Activated naive CD4-positive, alpha-beta T cell treated with anti-CD3 and anti-CD28 coated beads, Interleukin-2, amount 50 U/mL, for 24 hours (primary cell): ENCODE results near the gene OPTN.
"Not testable (repeated sequence)": the region's sequence is repeated elsewhere in the genome, so short reads cannot be mapped to it uniquely, and the experiment has no call there.

ENCODE experiments used
- H3K27ac Mint-ChIP-seq: one replicate; pipeline ENCODE4 v1.8.0; 2021; ENCODE audit warnings: mild to moderate bottlenecking, mixed read lengths
- H3K27me3 Mint-ChIP-seq: one replicate; pipeline ENCODE4 v1.8.0; 2021; ENCODE audit warnings: mixed read lengths
- H3K36me3 Mint-ChIP-seq: one replicate; pipeline ENCODE4 v1.8.0; 2021; ENCODE audit warnings: mixed read lengths
- H3K4me1 Mint-ChIP-seq: one replicate; pipeline ENCODE4 v1.8.0; 2021; ENCODE audit warnings: mixed read lengths
- H3K4me3 Mint-ChIP-seq: one replicate; pipeline ENCODE4 v1.8.0; 2021; ENCODE audit warnings: mild to moderate bottlenecking, mixed read lengths
- H3K9me3 Mint-ChIP-seq: one replicate; pipeline ENCODE4 v1.8.0; 2021; ENCODE audit warnings: mixed read lengths

The OPTN gene

DNA sequence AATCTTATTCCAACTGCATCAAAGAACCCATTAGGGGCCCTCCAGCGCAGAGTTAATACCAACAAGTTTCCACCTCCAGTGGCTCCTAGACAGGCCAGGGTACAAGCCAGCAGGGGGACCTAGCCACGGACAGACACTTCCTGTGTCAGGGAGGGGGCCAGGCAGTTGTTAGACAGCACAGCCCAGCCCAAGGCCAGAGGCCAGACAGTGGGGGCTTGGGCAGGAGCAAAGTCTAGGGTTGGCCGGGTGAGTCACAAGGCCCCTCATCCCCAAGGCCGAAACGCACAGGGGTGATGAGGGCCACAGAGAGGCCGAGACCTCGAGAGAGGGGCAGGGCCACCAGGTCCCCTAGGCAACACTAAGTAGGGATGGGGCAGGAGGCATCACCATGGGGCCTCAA, 19.3 kb upstream of the OPTN start:
- Mint-ChIP-seq H3K27me3 (peaks cover 7% of the 10 kb centered on the region), H3K4me3 (no peak overlapping the region), H3K36me3 (peaks cover 12% of the 10 kb centered on the region), H3K27ac (no peak overlapping the region), H3K9me3 (peaks cover 17% of the 10 kb centered on the region), H3K4me1 (no peaks in the 10 kb centered on the region)

DNA sequence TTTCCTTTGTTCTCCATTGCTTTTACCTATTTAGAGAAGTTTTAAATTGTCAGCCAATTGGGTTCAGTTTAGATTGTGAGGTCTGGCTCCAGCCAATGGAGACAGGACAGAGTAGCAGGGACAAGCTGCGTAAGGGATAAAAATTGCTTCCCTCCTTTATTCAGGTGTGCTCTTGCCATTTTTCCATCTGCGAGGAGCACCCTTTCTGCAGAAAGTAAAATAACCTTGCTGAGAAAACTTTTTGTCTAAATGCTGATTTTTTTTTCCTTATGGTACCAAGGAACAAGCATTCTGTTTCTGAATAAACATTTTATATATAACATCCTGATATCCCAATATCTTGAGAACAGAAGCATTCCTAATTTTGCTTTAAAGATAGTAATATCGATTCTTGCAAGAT, 16.3 kb upstream of the OPTN start:
- Mint-ChIP-seq H3K36me3 (peaks cover 12% of the 10 kb centered on the region), H3K9me3 (peaks cover 17% of the 10 kb centered on the region)
- H3K27ac Mint-ChIP-seq, H3K4me3 Mint-ChIP-seq, H3K27me3 Mint-ChIP-seq, H3K4me1 Mint-ChIP-seq: not testable (repeated sequence)

DNA sequence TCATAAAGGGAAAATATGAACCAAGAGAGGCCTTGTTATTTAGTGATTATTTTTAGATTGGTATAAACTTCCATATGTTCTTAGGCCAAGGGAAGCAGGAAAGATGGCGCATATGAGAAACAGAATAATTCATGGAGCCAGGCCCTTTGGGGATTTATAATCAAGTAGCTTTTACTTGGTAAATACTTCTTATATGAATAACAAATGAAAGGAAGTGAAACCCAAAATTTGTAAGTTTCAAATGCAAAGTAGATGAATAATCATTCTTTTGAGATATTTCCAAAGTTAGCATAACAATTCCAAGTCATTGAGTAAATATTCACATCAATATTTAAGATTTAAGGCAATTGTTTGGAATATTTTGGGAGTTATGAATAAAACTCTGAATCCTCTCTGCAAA, 13.9 kb upstream of the OPTN start:
- peaks cover 9% of the 10 kb centered on the region for H3K9me3 Mint-ChIP-seq
- H3K27ac Mint-ChIP-seq = no peak overlapping the region
- H3K4me3 Mint-ChIP-seq = no peak overlapping the region
- peaks cover 6% of the 10 kb centered on the region for H3K36me3 Mint-ChIP-seq
- no peaks in the 10 kb centered on the region for H3K4me1 Mint-ChIP-seq
- peaks cover 2% of the 10 kb centered on the region for H3K27me3 Mint-ChIP-seq

DNA sequence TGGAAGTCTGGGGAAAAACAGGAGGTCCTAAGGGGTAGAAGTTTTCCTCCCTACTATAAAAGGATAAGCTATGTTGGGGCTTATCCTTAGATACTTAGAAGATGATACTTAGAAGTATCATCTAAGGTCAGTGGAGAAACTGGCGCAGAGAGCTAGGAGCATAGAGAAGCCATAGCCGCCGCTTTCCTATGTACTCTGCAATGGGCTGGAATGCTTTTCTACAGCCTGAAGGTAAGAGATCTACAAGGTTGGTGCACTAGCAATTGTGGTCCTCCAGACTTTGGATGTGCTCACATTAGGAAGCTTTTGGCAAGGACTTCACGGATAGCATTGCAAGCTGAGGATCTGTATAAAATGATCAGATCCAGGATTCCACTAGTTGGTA, 12.4 kb upstream of the OPTN start:
- Mint-ChIP-seq H3K36me3 (peaks cover 4% of the 10 kb centered on the region), H3K4me3 (no peak overlapping the region), H3K4me1 (no peaks in the 10 kb centered on the region), H3K9me3 (no peaks in the 10 kb centered on the region), H3K27me3 (peaks cover 2% of the 10 kb centered on the region), H3K27ac (no peak overlapping the region)

DNA sequence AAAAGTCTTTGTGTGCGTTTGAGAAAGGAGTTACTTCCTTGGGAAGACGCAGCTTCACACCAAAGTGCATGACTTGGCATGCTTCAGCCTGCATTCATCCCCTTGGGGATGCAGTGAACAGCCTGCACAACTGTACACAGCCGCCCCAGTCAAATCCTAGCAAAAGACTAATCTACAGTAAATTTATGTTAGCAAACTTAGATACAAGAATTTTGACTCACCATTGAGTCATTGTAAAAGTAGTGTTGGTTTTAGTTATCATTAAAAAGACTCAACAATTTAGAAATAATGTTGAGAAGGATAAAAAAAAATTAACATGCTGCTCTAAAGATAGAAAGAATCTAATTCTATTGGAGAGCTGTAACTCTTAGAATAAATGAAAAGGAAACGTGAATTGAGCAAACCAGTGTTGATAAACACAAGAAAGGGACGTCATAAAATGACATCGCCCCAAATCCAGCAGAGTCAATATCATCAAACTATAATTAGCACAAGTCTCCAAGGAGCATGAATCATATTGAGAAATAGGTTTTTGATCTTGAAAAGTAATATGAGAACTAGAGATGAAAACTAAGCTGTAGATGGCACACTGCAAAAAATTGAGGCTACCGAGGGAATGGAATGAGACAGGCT, 11.9 kb upstream of the OPTN start:
- H3K36me3 Mint-ChIP-seq = peaks cover 4% of the 10 kb centered on the region
- H3K4me3 Mint-ChIP-seq = no peak overlapping the region
- H3K4me1 Mint-ChIP-seq = no peaks in the 10 kb centered on the region
- no peaks in the 10 kb centered on the region for H3K9me3 Mint-ChIP-seq
- no peak overlapping the region for H3K27ac Mint-ChIP-seq
- peaks cover 2% of the 10 kb centered on the region for H3K27me3 Mint-ChIP-seq

DNA sequence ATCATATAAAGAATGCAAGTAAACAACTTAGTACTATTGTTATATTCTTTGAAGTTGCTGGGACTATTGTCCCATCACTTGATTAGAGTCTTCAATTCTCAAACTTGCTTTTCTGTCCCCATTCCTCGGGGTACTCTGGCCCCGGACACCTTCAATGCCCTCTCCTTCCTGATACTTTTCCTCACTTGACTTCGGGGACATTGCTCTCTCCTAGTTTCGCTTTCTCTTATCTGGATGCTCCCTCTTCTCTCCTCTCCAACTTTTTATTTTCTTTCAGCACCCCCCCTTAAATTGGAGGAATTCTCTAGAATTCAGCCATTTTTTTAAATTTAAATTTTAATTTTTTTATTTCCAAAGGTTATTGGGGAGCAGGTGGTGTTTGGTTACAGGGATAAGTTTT, 10.6 kb upstream of the OPTN start:
- H3K4me3 Mint-ChIP-seq = no peak overlapping the region
- peaks cover 2% of the 10 kb centered on the region for H3K27me3 Mint-ChIP-seq

DNA sequence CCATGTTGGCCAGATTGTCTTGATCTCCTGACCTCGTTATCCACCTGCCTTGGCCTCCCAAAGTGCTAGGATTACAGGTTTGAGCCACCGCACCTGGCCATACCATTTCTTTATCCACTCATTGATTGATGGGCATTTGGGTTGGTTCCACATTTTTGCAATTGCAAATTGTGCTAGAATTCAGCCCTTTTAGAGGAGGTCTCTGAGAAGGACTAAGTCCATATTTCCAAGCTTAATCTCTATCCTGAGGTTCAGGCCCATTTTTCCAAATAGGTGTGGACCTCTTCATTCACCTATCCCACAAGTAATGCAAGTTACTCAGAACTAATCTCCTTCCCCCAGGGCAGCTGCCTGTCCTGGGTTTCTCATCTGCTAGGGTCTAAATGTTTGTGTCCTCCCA, 9.7 kb upstream of the OPTN start:
- no peak overlapping the region for H3K27ac Mint-ChIP-seq
- no peaks in the 10 kb centered on the region for H3K9me3 Mint-ChIP-seq
- H3K27me3 Mint-ChIP-seq = peaks cover 2% of the 10 kb centered on the region
- H3K4me1 Mint-ChIP-seq = no peaks in the 10 kb centered on the region
- H3K36me3 Mint-ChIP-seq = no peaks in the 10 kb centered on the region
- H3K4me3 Mint-ChIP-seq = no peak overlapping the region

More for the DNA sequence above, 10.6 kb upstream of the OPTN start:
- no peaks in the 10 kb centered on the region for H3K9me3 Mint-ChIP-seq
- H3K36me3 Mint-ChIP-seq = peaks cover 4% of the 10 kb centered on the region
- no peaks in the 10 kb centered on the region for H3K4me1 Mint-ChIP-seq
- no peak overlapping the region for H3K27ac Mint-ChIP-seq

DNA sequence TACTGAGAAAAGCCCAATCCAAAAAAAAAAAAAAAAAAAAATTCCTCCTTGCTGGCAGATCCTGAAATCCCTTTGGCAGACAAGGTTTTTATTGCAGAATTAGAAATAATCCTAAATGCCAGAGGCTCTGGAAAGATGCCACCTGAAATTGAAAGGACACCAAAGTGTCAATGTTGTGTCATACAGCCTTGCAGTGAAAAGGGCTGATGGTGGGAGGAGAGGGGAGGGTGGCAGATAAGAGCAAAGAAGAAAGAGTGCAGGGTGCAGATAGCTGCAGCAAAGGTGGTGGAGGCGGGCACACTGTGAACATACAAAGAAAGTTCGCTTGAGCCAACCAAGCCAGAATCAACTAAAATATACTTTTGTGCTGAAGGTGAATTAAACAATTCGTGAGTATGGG, 8.2 kb upstream of the OPTN start:
- H3K4me1 Mint-ChIP-seq = no peaks in the 10 kb centered on the region
- peaks cover 2% of the 10 kb centered on the region for H3K27me3 Mint-ChIP-seq
- no peaks in the 10 kb centered on the region for H3K36me3 Mint-ChIP-seq
- H3K9me3 Mint-ChIP-seq = no peaks in the 10 kb centered on the region
- H3K4me3 Mint-ChIP-seq = no peak overlapping the region
- H3K27ac Mint-ChIP-seq = no peak overlapping the region

DNA sequence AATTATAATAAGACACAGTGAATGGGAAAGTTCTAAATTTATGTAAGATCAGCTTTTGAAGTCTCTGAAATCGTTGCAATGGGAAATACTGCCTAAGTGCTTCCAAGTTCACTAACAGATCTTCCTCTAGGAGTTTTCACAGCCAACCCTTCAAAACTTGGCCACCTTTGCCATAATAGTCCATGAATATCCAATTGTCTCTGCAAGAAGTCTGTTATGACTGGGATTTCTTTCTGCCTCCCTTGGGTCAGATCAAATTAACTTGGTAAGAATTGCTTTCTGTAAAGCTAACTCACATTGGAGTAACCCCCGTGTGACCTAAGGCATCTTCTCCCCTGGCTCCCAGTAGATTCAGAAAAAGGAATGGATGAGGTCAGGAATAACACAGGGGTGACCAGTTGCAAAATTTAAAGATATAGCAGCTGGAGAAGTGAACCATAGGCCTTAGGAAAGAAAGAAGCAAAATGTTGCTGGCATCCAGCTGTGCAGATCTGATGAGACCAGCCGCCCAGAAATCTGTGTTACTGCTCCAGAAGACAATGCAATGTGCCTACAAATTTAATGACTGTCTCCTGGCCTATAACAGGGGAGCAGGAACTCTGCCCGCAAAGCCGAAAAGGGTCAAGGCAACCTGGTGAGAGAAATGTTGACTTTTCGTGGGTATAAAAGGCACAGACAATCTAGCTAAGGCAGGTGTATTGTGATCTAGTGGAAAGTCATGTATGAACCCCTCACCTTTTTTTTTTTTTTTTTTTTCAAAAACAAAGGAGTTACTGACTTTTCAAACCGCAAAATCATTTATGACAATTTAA, 7.5 kb upstream of the OPTN start:
- no peaks in the 10 kb centered on the region for H3K9me3 Mint-ChIP-seq
- H3K4me3 Mint-ChIP-seq = no peak overlapping the region
- H3K4me1 Mint-ChIP-seq = no peaks in the 10 kb centered on the region
- peaks cover 2% of the 10 kb centered on the region for H3K27me3 Mint-ChIP-seq
- no peaks in the 10 kb centered on the region for H3K36me3 Mint-ChIP-seq
- no peak overlapping the region for H3K27ac Mint-ChIP-seq

DNA sequence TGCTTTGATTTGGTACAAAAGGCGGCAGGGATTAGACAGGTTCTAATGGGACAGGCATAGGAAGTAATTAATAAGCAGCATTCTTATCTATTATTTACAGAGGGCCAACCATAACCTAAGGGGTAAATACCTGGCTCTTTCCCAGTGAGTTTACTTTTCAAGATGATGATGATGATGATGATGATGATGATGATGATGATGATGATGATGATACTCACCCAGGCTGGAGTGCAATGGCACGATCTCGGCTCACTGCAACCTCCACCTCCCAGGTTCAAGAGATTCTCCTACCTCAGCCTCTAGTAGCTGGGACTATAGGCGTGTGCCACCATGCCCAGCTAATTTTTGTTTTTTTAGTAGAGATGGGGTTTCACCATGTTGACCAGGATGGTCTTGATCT, 5.9 kb upstream of the OPTN start:
- not testable (repeated sequence) for H3K36me3 Mint-ChIP-seq, H3K27me3 Mint-ChIP-seq, H3K9me3 Mint-ChIP-seq, H3K4me3 Mint-ChIP-seq, H3K4me1 Mint-ChIP-seq, H3K27ac Mint-ChIP-seq

DNA sequence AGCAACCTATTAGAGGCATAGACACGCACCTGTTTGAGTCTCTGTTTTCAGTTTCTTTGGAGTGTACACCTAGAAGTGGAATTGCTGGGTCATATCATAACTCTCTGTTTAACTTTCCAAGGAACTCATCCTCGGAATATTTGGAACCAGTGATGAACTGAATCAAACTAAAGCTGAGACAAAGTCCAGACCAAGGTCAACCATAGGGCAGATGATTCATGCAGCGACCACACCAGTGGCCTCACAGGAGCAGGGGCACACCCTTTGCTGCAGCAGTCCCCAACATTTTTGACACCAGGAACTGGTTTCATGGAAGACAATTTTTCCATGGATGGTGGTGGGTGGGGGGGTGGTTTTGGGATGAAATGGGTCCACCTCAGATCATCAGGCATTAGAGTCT, 4.9 kb upstream of the OPTN start:
- no peaks in the 10 kb centered on the region for H3K9me3 Mint-ChIP-seq
- H3K4me3 Mint-ChIP-seq = no peak overlapping the region
- no peak overlapping the region for H3K27ac Mint-ChIP-seq
- H3K36me3 Mint-ChIP-seq = no peaks in the 10 kb centered on the region
- peaks cover 8% of the 10 kb centered on the region for H3K4me1 Mint-ChIP-seq
- peaks cover 2% of the 10 kb centered on the region for H3K27me3 Mint-ChIP-seq

DNA sequence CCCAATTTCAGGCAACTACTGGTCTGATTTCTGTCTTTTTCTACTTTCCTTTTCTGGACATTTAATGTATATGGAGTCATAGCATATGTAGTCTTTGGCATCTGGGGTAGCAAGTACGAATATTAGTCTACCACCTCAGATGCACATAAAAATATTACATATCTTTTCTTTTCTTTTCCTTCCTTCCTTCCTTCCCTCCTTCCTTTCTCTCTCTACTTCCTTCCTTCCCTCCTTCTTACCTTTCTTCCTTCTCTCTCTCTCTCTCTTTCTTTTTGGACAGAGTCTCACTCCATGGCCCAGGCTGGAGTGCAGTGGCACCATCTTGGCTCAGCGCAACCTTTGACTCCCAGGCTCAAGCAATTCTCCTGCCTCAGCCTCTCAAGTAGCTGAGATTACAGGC, 4.0 kb upstream of the OPTN start:
- peaks cover 13% of the 10 kb centered on the region for H3K4me1 Mint-ChIP-seq
- no peak overlapping the region for H3K4me3 Mint-ChIP-seq
- no peaks in the 10 kb centered on the region for H3K9me3 Mint-ChIP-seq
- H3K27ac Mint-ChIP-seq = no peak overlapping the region
- H3K36me3 Mint-ChIP-seq = no peaks in the 10 kb centered on the region
- H3K27me3 Mint-ChIP-seq = no peaks in the 10 kb centered on the region

DNA sequence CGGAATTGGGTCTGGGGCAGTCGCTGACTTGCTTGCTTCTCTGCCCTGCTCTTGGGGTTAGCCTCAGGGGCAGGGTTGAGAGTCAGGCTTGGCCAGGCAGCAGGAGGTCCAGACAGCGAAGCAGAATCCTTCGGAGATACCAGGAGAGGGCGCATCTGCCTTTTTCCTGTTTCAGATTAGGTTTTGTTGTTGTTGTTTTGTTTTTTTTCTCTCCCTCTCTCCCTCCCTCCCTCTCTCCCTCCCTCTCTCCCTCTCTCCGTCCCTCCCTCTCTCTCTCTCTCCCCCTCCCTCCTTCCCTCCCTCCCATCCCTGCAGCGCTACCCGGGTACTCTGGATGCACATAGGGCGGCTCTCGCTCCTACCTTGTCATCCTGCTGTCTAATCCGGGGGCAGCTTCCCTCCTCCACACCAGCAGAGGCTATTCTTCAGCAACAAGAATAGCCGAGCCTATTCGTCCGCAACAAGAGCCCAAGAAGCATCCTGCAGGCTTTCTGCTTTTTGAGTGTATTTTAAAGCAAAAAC, 758 bp upstream of the OPTN start:
- peak overlapping the region; percentile 93 for H3K27ac Mint-ChIP-seq
- H3K4me1 Mint-ChIP-seq = peaks cover 36% of the 10 kb centered on the region
- no peaks in the 10 kb centered on the region for H3K36me3 Mint-ChIP-seq
- no peaks in the 10 kb centered on the region for H3K9me3 Mint-ChIP-seq
- no peaks in the 10 kb centered on the region for H3K27me3 Mint-ChIP-seq
- peak overlapping the region; percentile 95 for H3K4me3 Mint-ChIP-seq

DNA sequence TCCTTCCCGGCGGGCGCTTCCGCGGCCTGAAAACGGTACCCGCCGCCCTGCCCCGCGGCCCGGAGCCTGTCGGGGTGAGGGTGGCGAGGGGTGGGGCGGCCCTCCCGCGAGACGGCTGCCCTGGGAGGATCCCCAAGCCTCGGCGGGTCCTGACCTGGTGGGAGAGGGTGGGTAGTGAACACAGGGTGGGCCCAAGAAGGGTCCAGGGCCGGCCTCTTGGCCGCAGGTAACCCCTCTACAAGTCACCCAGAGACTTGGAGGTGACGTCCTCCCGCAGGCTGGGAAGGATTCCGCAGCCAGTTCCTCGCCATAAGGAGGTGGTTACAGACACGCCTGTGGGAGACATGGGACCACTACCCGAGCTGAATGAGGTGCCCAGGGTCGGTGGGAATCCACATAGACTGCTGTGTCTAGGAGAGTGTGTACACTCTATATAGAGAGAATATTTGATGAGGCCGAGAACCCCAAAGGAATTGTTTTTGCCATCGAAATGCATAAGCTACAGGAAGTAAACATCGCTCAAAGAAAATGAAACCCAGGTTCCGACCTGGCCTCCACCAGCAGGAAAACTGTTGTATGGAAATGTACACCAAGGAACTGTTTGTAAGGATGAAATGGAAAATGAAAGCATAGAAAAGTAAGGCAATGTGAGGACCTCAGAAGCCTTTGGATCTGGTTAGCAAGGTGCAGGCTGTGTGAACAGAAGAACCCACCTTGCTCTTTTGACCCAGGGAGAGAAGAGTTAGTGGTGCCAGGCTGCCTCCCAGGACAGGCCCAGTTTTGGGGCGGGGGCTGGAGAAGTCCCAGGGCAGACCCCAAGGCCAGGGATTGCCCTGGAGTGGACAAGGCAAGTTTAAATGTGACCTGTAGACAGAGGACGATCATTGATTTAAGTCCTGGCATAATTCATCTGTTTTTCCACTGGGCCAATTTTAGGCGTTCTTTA, 659 bp downstream of the OPTN start:
- Mint-ChIP-seq H3K4me1 (peaks cover 48% of the 10 kb centered on the region), H3K27me3 (no peaks in the 10 kb centered on the region), H3K9me3 (no peaks in the 10 kb centered on the region), H3K27ac (peak overlapping the region; percentile 80), H3K4me3 (peak overlapping the region; percentile 95), H3K36me3 (no peaks in the 10 kb centered on the region)

DNA sequence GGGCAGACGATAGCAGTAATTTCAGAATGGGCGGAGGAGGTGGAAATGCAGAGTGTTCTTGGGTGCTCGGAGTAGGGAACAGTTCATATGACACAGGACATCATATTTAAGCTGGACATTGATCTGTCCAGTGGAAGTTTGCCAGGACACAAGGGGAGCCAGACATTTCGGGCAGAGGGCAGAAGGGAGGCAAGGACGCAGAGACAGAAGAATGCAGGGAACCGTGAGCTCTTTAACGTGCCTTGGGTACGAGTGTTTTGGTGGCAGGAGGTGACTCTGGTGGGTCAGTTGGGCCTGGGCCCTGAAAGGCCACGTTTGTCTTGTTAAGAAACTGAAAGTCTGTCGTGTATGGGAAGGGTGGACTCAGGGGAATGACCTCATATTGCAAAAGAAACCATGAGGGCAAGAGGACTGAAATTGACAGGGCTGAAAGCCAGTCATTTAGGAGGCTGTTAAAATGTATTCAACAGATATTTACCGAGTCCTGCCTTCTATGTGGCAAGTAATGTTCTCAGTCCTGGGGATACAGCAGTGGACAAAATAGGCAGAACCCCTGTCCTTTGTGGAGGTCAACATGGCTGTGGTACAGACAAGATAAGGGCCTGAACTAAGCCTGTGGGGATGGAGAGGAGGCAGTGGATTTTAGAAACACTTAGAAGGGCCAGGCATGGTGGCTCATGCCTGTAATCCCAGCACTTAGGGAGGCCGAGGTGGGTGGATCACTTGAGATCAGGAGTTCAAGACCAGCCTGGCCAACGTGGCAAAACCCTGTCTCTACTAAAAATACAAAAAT, 2.2 kb downstream of the OPTN start:
- H3K27ac Mint-ChIP-seq = peak overlapping the region; percentile 83
- peaks cover 62% of the 10 kb centered on the region for H3K4me1 Mint-ChIP-seq
- no peaks in the 10 kb centered on the region for H3K36me3 Mint-ChIP-seq
- H3K27me3 Mint-ChIP-seq = no peaks in the 10 kb centered on the region
- H3K9me3 Mint-ChIP-seq = no peaks in the 10 kb centered on the region
- no peak overlapping the region for H3K4me3 Mint-ChIP-seq
